GM18907 (cell line): ENCODE results near the gene RIPPLY2.
"Not testable (repeated sequence)": the region's sequence is repeated elsewhere in the genome, so short reads cannot be mapped to it uniquely, and the experiment has no call there.

Experiments
- ATAC-seq: cut with Tn5 transposase; IDR thresholded peaks from one replicate; pipeline ENCODE4 v1.9.1; 2021; ENCODE audit warnings: mild to moderate bottlenecking, moderate library complexity; ENCODE audit not compliant: unreplicated experiment

RIPPLY2 gene

GRCh38 chr6:83853178-83854000, at the start of gene RIPPLY2:
RIPPLY2 (plus strand) TSS chr6:83853360; CDS start chr6:83853417, 57 bp downstream.
- ATAC-seq, result peak; percentile 63

- ATAC-seq, result not testable (repeated sequence)
These were observed 49.7 kb upstream of the RIPPLY2 start for GRCh38 chr6:83803492-83803891.

- ATAC-seq, result no peak
These were observed 48.3 kb upstream of the RIPPLY2 start for GRCh38 chr6:83804886-83805285.

GRCh38 chr6:83808005-83808404, 45.2 kb upstream of the RIPPLY2 start:
- no peak for ATAC-seq

- ATAC-seq, result no peak
These were observed 44.2 kb upstream of the RIPPLY2 start for GRCh38 chr6:83808926-83809325.

GRCh38 chr6:83812595-83812994, 40.6 kb upstream of the RIPPLY2 start:
- ATAC-seq, result no peak

- no peak for ATAC-seq
These were observed 37.4 kb upstream of the RIPPLY2 start for GRCh38 chr6:83815631-83816272.

GRCh38 chr6:83822629-83823169, 30.5 kb upstream of the RIPPLY2 start:
- no peak for ATAC-seq

GRCh38 chr6:83824388-83824801, 28.8 kb upstream of the RIPPLY2 start:
- no peak for ATAC-seq

- no peak for ATAC-seq
These were observed 28.3 kb upstream of the RIPPLY2 start for GRCh38 chr6:83824831-83825230.

- no peak for ATAC-seq
These were observed 26.1 kb upstream of the RIPPLY2 start for GRCh38 chr6:83827050-83827449.

GRCh38 chr6:83838727-83839126, 14.4 kb upstream of the RIPPLY2 start:
- ATAC-seq, result no peak

GRCh38 chr6:83844170-83844569, 9.0 kb upstream of the RIPPLY2 start:
- no peak for ATAC-seq

GRCh38 chr6:83846291-83846690, 6.9 kb upstream of the RIPPLY2 start:
- no peak for ATAC-seq

GRCh38 chr6:83847179-83847578, 6.0 kb upstream of the RIPPLY2 start:
- ATAC-seq, result peak; percentile 95

GRCh38 chr6:83849127-83849526, 4.0 kb upstream of the RIPPLY2 start:
- ATAC-seq, result no peak

GRCh38 chr6:83849610-83850009, 3.5 kb upstream of the RIPPLY2 start:
- no peak for ATAC-seq

- no peak for ATAC-seq
These were observed 507 bp upstream of the RIPPLY2 start for GRCh38 chr6:83852528-83853177.

GRCh38 chr6:83854001-83854501, 891 bp downstream of the RIPPLY2 start:
- ATAC-seq, result no peak

- ATAC-seq, result no peak
These were observed 1.6 kb downstream of the RIPPLY2 start for GRCh38 chr6:83854766-83855165.
